HG03139 (cell line): ENCODE results near the gene EFNA5.

Source experiments
- ATAC-seq: cut with Tn5 transposase; IDR thresholded peaks from one replicate; pipeline ENCODE4 v1.9.1; 2021; ENCODE audit not compliant: unreplicated experiment

EFNA5 gene

GRCh38 chr5:107572715-107573368, 97.9 kb downstream of the EFNA5 start:
- no peak for ATAC-seq

- peak; percentile 57 for ATAC-seq
These were observed 98.9 kb downstream of the EFNA5 start for GRCh38 chr5:107571621-107572536.

- ATAC-seq = peak; percentile 83
These were observed 99.8 kb downstream of the EFNA5 start for GRCh38 chr5:107570805-107571531.

GRCh38 chr5:107570181-107570580, 100.6 kb downstream of the EFNA5 start:
- ATAC-seq = no peak

- ATAC-seq = no peak
These were observed 102.7 kb downstream of the EFNA5 start for GRCh38 chr5:107567901-107568671.

- ATAC-seq = no peak
These were observed 103.8 kb downstream of the EFNA5 start for GRCh38 chr5:107566986-107567385.

GRCh38 chr5:107565791-107566767, 104.7 kb downstream of the EFNA5 start:
- no peak for ATAC-seq

- ATAC-seq = no peak
These were observed 105.8 kb downstream of the EFNA5 start for GRCh38 chr5:107564931-107565372.

- no peak for ATAC-seq
These were observed 106.7 kb downstream of the EFNA5 start for GRCh38 chr5:107563959-107564544.

- no peak for ATAC-seq
These were observed 110.4 kb downstream of the EFNA5 start for GRCh38 chr5:107560377-107560776.

GRCh38 chr5:107558823-107559375, 111.8 kb downstream of the EFNA5 start:
- ATAC-seq = no peak

- no peak for ATAC-seq
These were observed 113.6 kb downstream of the EFNA5 start for GRCh38 chr5:107557051-107557658.

- ATAC-seq = no peak
These were observed 114.2 kb downstream of the EFNA5 start for GRCh38 chr5:107556575-107556974.

GRCh38 chr5:107555425-107556090, 115.2 kb downstream of the EFNA5 start:
- ATAC-seq = no peak

GRCh38 chr5:107554776-107555424, 115.8 kb downstream of the EFNA5 start:
- no peak for ATAC-seq

- no peak for ATAC-seq
These were observed 117.6 kb downstream of the EFNA5 start for GRCh38 chr5:107553117-107553555.

GRCh38 chr5:107551088-107551487, 119.6 kb downstream of the EFNA5 start:
- no peak for ATAC-seq
